MCF 10A (cell line): Measurements from ENCODE around the gene SPOCK1. TPM values are rescaled to one million over a fixed set of nuclear protein-coding genes. Genes with fewer than 3 reads are reported as not detected.

Source experiments
- BruUV-seq: library from RNA; stranded (reverse); fragments of 400-500 nt; replicated peaks from 2 replicates; lab custom pipeline; 2021; lab: Mats Ljungman, UMichigan
- CTCF ChIA-PET: fragments of 300-600 bp; sonication (Branson Sonifier 250); formaldehyde crosslinking; extraction: SDS; loops from one replicate; lab custom pipeline; 2021; ENCODE audit warnings: antibody characterized with exemption, inconsistent platforms; lab: Yijun Ruan, JAX
- POLR2A ChIA-PET: fragments of 300-600, 350-650 bp; sonication (Branson Sonifier 250); formaldehyde crosslinking; extraction: SDS; loops from one replicate; lab custom pipeline; 2020; ENCODE audit warnings: antibody characterized with exemption, inconsistent platforms; lab: Yijun Ruan, JAX
- DNase-seq: peaks from one replicate; pipeline ENCODE4 v3.0.0-alpha.2; 2018; ENCODE audit not compliant: unreplicated experiment
- H3K27ac Mint-ChIP-seq: one replicate; pipeline ENCODE4 v1.8.0; 2022; ENCODE audit warnings: mild to moderate bottlenecking, low read depth, mixed read lengths; ENCODE audit not compliant: unreplicated experiment
- H3K27me3 Mint-ChIP-seq: one replicate; pipeline ENCODE4 v1.8.0; 2022; ENCODE audit warnings: mixed read lengths; ENCODE audit not compliant: insufficient read depth, unreplicated experiment
- H3K36me3 Mint-ChIP-seq: one replicate; pipeline ENCODE4 v1.8.0; 2022; ENCODE audit warnings: mild to moderate bottlenecking, moderate library complexity, mixed read lengths; ENCODE audit not compliant: insufficient read depth, unreplicated experiment
- H3K4me1 Mint-ChIP-seq: one replicate; pipeline ENCODE4 v1.8.0; 2022; ENCODE audit warnings: mixed read lengths; ENCODE audit not compliant: insufficient read depth, unreplicated experiment
- H3K4me3 Mint-ChIP-seq: one replicate; pipeline ENCODE4 v1.8.0; 2022; ENCODE audit warnings: mild to moderate bottlenecking, moderate library complexity, mixed read lengths; ENCODE audit not compliant: unreplicated experiment
- H3K9me3 Mint-ChIP-seq: one replicate; pipeline ENCODE4 v1.8.0; 2022; ENCODE audit warnings: mixed read lengths; ENCODE audit not compliant: unreplicated experiment
- intact Hi-C: fragments of 100-400 bp; cut with micrococcal nuclease; formaldehyde crosslinking; loops from 2 replicates; pipeline ENCODE4 v1.14.1; 2022
- total RNA-seq: library from RNA; stranded (reverse); gene quantifications from 2 replicates; pipeline ENCODE4 v1.2.3, GENCODE V29; 2022
- TF ChIP-seq, protein P1 (sequence below): fragments of 200-600 bp; IDR thresholded peaks from one replicate; pipeline ENCODE4 v1.8.0; 2022; ENCODE audit warnings: antibody characterized with exemption, mild to moderate bottlenecking; ENCODE audit not compliant: unreplicated experiment

SPOCK1 gene
- total RNA-seq, 1 experiment from 2014 or later: 34.3 TPM

DNA sequence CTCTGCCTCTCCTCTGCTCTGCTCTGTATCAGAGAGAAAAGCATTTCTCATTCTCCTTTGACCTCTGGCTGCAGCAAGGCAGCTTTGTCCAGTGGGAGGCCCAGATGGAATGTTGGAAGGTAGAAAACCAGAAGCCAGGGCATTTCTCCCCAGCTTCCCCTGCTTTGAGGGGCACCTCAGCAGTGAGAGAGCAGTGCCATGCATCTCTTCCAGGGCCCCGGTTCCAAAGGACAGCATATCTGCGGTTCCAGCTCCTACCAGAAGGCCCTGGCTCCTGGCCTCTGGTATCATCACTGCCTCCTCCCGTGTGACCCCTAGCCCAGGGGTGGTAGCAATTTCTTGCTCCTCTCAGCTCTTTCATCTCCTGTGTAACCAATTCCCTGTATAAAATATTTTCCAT, 190.8 kb downstream of the SPOCK1 start:
- CTCF ChIA-PET: interaction anchor here (3.0 kb wide), 1 partner anchor 12 kb away, joined by 14 read pairs; no protein-coding TSS in a partner anchor
- Mint-ChIP-seq H3K27ac (no peak overlapping the region), H3K36me3 (no peaks in the 10 kb centered on the region), H3K4me1 (peaks cover 34% of the 10 kb centered on the region), H3K9me3 (no peaks in the 10 kb centered on the region), H3K27me3 (no peaks in the 10 kb centered on the region), H3K4me3 (no peak overlapping the region)
- no TSS peak for BruUV-seq
- intact Hi-C loops: no loop called here
- TF ChIP-seq, protein P1, sequence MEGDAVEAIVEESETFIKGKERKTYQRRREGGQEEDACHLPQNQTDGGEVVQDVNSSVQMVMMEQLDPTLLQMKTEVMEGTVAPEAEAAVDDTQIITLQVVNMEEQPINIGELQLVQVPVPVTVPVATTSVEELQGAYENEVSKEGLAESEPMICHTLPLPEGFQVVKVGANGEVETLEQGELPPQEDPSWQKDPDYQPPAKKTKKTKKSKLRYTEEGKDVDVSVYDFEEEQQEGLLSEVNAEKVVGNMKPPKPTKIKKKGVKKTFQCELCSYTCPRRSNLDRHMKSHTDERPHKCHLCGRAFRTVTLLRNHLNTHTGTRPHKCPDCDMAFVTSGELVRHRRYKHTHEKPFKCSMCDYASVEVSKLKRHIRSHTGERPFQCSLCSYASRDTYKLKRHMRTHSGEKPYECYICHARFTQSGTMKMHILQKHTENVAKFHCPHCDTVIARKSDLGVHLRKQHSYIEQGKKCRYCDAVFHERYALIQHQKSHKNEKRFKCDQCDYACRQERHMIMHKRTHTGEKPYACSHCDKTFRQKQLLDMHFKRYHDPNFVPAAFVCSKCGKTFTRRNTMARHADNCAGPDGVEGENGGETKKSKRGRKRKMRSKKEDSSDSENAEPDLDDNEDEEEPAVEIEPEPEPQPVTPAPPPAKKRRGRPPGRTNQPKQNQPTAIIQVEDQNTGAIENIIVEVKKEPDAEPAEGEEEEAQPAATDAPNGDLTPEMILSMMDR: no peak
- no peak for DNase-seq
- POLR2A ChIA-PET: no interaction called here

- CTCF ChIA-PET: interaction anchor here (3.0 kb wide), 1 partner anchor 13 kb away, joined by 14 read pairs; no protein-coding TSS in a partner anchor
- TF ChIP-seq, protein P1: no peak
- DNase-seq: no peak
- Mint-ChIP-seq H3K36me3 (no peaks in the 10 kb centered on the region), H3K27me3 (no peaks in the 10 kb centered on the region), H3K9me3 (no peaks in the 10 kb centered on the region), H3K4me3 (no peak overlapping the region), H3K27ac (no peak overlapping the region), H3K4me1 (peaks cover 34% of the 10 kb centered on the region)
- BruUV-seq: no TSS peak
- intact Hi-C loops: no loop called here
- POLR2A ChIA-PET: interaction anchor here (1.2 kb wide), 1 partner anchor 245 kb away, joined by 3 read pairs; no protein-coding TSS in a partner anchor
These were observed 192.2 kb downstream of the SPOCK1 start for GRCh38 chr5:137306903-137307302.

GRCh38 chr5:137305971-137306602, 193.0 kb downstream of the SPOCK1 start:
- Mint-ChIP-seq H3K4me3 (no peak overlapping the region), H3K9me3 (no peaks in the 10 kb centered on the region), H3K36me3 (no peaks in the 10 kb centered on the region), H3K4me1 (peaks cover 30% of the 10 kb centered on the region), H3K27me3 (no peaks in the 10 kb centered on the region), H3K27ac (peak overlapping the region; percentile 21)
- POLR2A ChIA-PET: interaction anchor here (1.2 kb wide), 1 partner anchor 245 kb away, joined by 3 read pairs; no protein-coding TSS in a partner anchor
- DNase-seq: no peak
- TF ChIP-seq, protein P1: no peak
- no TSS peak for BruUV-seq
- CTCF ChIA-PET: interaction anchor here (3.0 kb wide), 1 partner anchor 14 kb away, joined by 14 read pairs; no protein-coding TSS in a partner anchor
- intact Hi-C loops: no loop called here

DNA sequence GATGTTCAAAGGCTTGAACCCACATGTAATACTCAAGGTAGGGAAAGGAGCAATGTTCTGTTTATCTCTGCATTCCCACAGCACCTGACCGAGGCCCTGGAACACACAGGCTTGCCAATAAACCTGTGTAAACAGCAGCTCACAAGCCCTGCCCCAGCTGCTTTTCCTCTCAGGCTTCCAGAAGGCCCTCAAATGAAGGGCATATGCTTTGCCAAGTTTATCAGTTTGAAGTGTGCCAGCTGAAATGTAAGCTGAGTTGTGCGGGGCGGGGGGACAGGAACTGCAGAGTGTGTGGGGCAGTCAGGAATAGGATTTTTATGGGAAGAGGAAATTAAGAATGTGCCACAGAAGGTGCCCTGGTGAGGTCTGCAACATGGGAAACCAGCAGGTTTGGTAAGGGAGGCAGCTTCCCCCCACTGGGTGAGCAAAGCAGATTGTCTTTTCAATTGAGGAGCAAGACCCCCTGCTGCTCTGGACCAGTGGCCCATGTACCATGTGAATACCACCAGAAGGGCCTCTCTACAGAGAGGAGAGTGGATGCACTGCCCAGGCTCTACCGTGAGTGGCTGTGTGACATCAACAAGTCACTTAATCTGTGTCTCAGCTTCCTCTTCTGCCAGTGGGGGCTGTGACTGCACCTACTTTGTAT, 194.8 kb downstream of the SPOCK1 start:
- no TSS peak for BruUV-seq
- H3K27ac Mint-ChIP-seq: no peak overlapping the region

More for the DNA sequence above, 194.8 kb downstream of the SPOCK1 start:
- TF ChIP-seq, protein P1: no peak
- Mint-ChIP-seq H3K4me1 (peaks cover 23% of the 10 kb centered on the region), H3K9me3 (no peaks in the 10 kb centered on the region), H3K27me3 (no peaks in the 10 kb centered on the region), H3K4me3 (no peak overlapping the region), H3K36me3 (no peaks in the 10 kb centered on the region)
- no peak for DNase-seq
- intact Hi-C loops: no loop called here
- POLR2A ChIA-PET: interaction anchor here (0.5 kb wide), 1 partner anchor 44 kb away, joined by 3 read pairs; no protein-coding TSS in a partner anchor
- CTCF ChIA-PET: interaction anchor here (1.2 kb wide), 2 partner anchors 9 to 16 kb away, joined by 6 read pairs; no protein-coding TSS in a partner anchor
